ENCODE results near the gene ARHGAP15.

DNA sequence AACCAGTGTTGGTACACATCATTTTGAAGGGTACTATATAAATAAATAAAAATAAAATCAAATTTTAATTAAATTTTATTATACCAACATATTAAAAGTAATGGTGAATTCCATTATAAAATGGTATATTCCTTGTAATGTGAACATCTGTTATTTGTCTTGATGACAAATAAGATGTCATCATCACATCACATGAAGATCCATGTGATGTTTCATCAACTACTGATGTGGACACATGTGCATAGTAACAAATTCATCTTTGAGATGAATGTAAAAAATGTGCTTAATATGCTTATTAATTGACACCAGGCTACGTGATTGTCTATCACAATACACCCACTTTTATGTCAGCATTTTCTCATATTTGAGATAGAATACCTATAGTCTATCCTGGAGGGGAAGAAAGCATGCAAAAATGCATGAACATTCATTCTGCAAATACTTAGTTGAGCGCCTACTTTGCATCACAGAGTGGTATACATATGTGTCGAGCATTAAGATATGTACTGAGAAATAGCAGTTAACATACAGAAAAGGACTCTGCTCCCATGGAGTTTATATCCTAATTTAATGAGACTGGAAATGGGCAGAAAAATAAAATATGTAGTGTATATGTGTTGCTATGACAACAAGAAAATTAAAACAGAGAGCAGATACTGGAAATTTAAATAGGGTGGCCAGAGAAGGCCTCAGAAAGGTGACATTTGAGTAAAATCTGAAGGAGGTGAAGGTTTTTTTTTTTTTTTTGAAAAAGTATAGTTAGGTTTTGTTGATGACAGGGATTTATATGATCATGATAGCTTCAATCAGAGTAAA is 281.1 kb downstream of the ARHGAP15 start:
- TF ChIP-seq CTCF (IDR thresholded peaks at IDR 0.05; ENCODE audit: low read length) (no peak), EZH2 (optimal IDR thresholded peaks at IDR 0.05; ENCODE audit: low read depth, low read length) (no peak), EZH2phosphoT487 (IDR thresholded peaks at IDR 0.05; ENCODE audit: low read length) (no peak)

Measured in MM.1S (cell line).